WTC11 (cell line): ENCODE data around the gene FOXB2. TPM values are rescaled to one million over a fixed set of nuclear protein-coding genes. Genes with fewer than 3 reads are reported as not detected.

Source experiments
- ATAC-seq: fragments of 200-7000 bp; cut with Tn5 transposase; 2 replicates; pipeline ENCODE4 v1.10.0; 2021; ENCODE audit warnings: mild to moderate bottlenecking, moderate library complexity
- CTCF ChIA-PET: fragments of 300-600 bp; sonication (Branson Sonifier 250); formaldehyde crosslinking; loops from one replicate; lab custom pipeline; 2021; ENCODE audit warnings: antibody characterized with exemption; lab: Charles Lee
- POLR2A ChIA-PET: fragments of 350-600 bp; sonication (Branson Sonifier 250); formaldehyde crosslinking; loops from one replicate; lab custom pipeline; 2021; ENCODE audit warnings: antibody characterized with exemption; lab: Charles Lee
- DNase-seq: peaks from one replicate; pipeline ENCODE4 v3.0.0; 2021; ENCODE audit warnings: low spot score
- H3K27ac Mint-ChIP-seq: 2 replicates; pipeline ENCODE4 v1.8.0; 2021; ENCODE audit warnings: mixed read lengths
- H3K27me3 Mint-ChIP-seq: 2 replicates; pipeline ENCODE4 v1.8.0; 2021; ENCODE audit warnings: low read depth, mild to moderate bottlenecking, moderate library complexity, mixed read lengths
- H3K36me3 Mint-ChIP-seq: 2 replicates; pipeline ENCODE4 v1.8.0; 2021; ENCODE audit warnings: mixed read lengths
- H3K4me1 Mint-ChIP-seq: 2 replicates; pipeline ENCODE4 v1.8.0; 2022; ENCODE audit warnings: mixed read lengths
- H3K4me3 Mint-ChIP-seq: 2 replicates; pipeline ENCODE4 v1.8.0; 2021; ENCODE audit warnings: mild to moderate bottlenecking, moderate library complexity, mixed read lengths
- H3K9me3 Mint-ChIP-seq: 2 replicates; pipeline ENCODE4 v1.8.0; 2021; ENCODE audit warnings: mixed read lengths
- ARID4B ChIP-seq: sonication (generic); formaldehyde crosslinking; IDR thresholded peaks from 2 replicates; pipeline ENCODE4 v1.8.0; 2023; ENCODE audit warnings: missing genetic modification reagents, mild to moderate bottlenecking, borderline replicate concordance
- CBFB ChIP-seq: sonication (generic); formaldehyde crosslinking; IDR thresholded peaks from 2 replicates; pipeline ENCODE4 v1.8.1; 2022; ENCODE audit warnings: mild to moderate bottlenecking, low read depth, missing genetic modification reagents
- CDX4 ChIP-seq: fragments of 250-450 bp; sonication (Bioruptor Pico); IDR thresholded peaks from 2 replicates; pipeline ENCODE4 v1.9.0; 2021; ENCODE audit warnings: moderate library complexity, mild to moderate bottlenecking, inconsistent platforms, borderline replicate concordance
- CREM ChIP-seq: sonication (generic); formaldehyde crosslinking; IDR thresholded peaks from 2 replicates; pipeline ENCODE4 v1.8.1; 2022; ENCODE audit warnings: mild to moderate bottlenecking, missing genetic modification reagents, moderate library complexity
- CTCF ChIP-seq: fragments of 200-600 bp; IDR thresholded peaks from 2 replicates; pipeline ENCODE4 v1.8.0; 2022; ENCODE audit warnings: antibody characterized with exemption
- ETV6 ChIP-seq: sonication (generic); formaldehyde crosslinking; IDR thresholded peaks from 2 replicates; pipeline ENCODE4 v1.8.1; 2022; ENCODE audit warnings: mild to moderate bottlenecking, missing genetic modification reagents
- FOXK1 ChIP-seq: sonication (generic); formaldehyde crosslinking; IDR thresholded peaks from 2 replicates; pipeline ENCODE4 v1.8.0; 2022; ENCODE audit warnings: mild to moderate bottlenecking, moderate library complexity, missing genetic modification reagents
- FOXP1 ChIP-seq: sonication (generic); formaldehyde crosslinking; IDR thresholded peaks from 2 replicates; pipeline ENCODE4 v1.8.0; 2022; ENCODE audit warnings: missing genetic modification reagents, mild to moderate bottlenecking, moderate library complexity, borderline replicate concordance
- HMGA2 ChIP-seq: fragments of 250-450 bp; sonication (Bioruptor Pico); IDR thresholded peaks from 2 replicates; pipeline ENCODE4 v1.4.0; 2021; ENCODE audit warnings: mild to moderate bottlenecking, moderate library complexity
- HMGXB4 ChIP-seq: sonication (generic); formaldehyde crosslinking; IDR thresholded peaks from 2 replicates; pipeline ENCODE4 v1.8.1; 2023; ENCODE audit warnings: mild to moderate bottlenecking, moderate library complexity, missing genetic modification reagents
- JAZF1 ChIP-seq: fragments of 250-450 bp; sonication (Bioruptor Pico); IDR thresholded peaks from 2 replicates; pipeline ENCODE4 v1.9.0; 2021; ENCODE audit warnings: moderate library complexity, mild to moderate bottlenecking, inconsistent platforms
- NR1H2 ChIP-seq: sonication (generic); formaldehyde crosslinking; IDR thresholded peaks from 2 replicates; pipeline ENCODE4 v1.9.0; 2021; ENCODE audit warnings: mild to moderate bottlenecking, moderate library complexity, missing genetic modification reagents
- OVOL2 ChIP-seq: fragments of 250-450 bp; sonication (Bioruptor Pico); IDR thresholded peaks from 2 replicates; pipeline ENCODE4 v1.9.0; 2021; ENCODE audit warnings: mild to moderate bottlenecking, borderline replicate concordance
- SOX15 ChIP-seq: fragments of 250-450 bp; sonication (Bioruptor Pico); IDR thresholded peaks from 2 replicates; pipeline ENCODE4 v1.9.0; 2021; ENCODE audit warnings: mild to moderate bottlenecking
- SP1 ChIP-seq: sonication (generic); formaldehyde crosslinking; conservative IDR thresholded peaks from 2 replicates; pipeline ENCODE4 v1.8.1; 2022; ENCODE audit warnings: missing genetic modification reagents
- TEAD1 ChIP-seq: sonication (generic); formaldehyde crosslinking; IDR thresholded peaks from 2 replicates; pipeline ENCODE4 v1.8.0; 2022; ENCODE audit warnings: mild to moderate bottlenecking, missing genetic modification reagents
- ZNF219 ChIP-seq: sonication (generic); formaldehyde crosslinking; IDR thresholded peaks from 2 replicates; pipeline ENCODE4 v1.8.0; 2023; ENCODE audit warnings: missing genetic modification reagents, mild to moderate bottlenecking, borderline replicate concordance
- ZNF232 ChIP-seq: sonication (generic); formaldehyde crosslinking; IDR thresholded peaks from 2 replicates; pipeline ENCODE4 v1.8.0; 2022; ENCODE audit warnings: mild to moderate bottlenecking, missing genetic modification reagents
- ZNF396 ChIP-seq: fragments of 250-450 bp; sonication (Bioruptor Pico); IDR thresholded peaks from 2 replicates; pipeline ENCODE4 v1.8.0; 2021; ENCODE audit warnings: mild to moderate bottlenecking, moderate library complexity, borderline replicate concordance
- ZNF423 ChIP-seq: fragments of 250-450 bp; sonication (Bioruptor Pico); IDR thresholded peaks from 2 replicates; pipeline ENCODE4 v2.1.2; 2022; ENCODE audit warnings: mild to moderate bottlenecking, moderate library complexity
- ZNF671 ChIP-seq: fragments of 250-450 bp; sonication (Bioruptor Pico); IDR thresholded peaks from 2 replicates; pipeline ENCODE4 v1.8.0; 2021; ENCODE audit warnings: mild to moderate bottlenecking
- total RNA-seq: library from RNA; stranded (reverse); gene quantifications from 3 replicates; pipeline ENCODE4 v1.2.3, GENCODE V29; 2021
- TF ChIP-seq, protein P1 (sequence below): sonication (generic); formaldehyde crosslinking; IDR thresholded peaks from 2 replicates; pipeline ENCODE4 v1.8.0; 2022; ENCODE audit warnings: mild to moderate bottlenecking, missing genetic modification reagents
- TF ChIP-seq, protein P2 (sequence below): fragments of 250-450 bp; sonication (Bioruptor Pico); IDR thresholded peaks from 2 replicates; pipeline ENCODE4 v1.9.0; 2021; ENCODE audit warnings: mild to moderate bottlenecking
- TF ChIP-seq, protein P3 (sequence below): fragments of 250-450 bp; sonication (Bioruptor Pico); conservative IDR thresholded peaks from 2 replicates; pipeline ENCODE4 v1.9.0; 2021; ENCODE audit warnings: mild to moderate bottlenecking

Gene FOXB2
- total RNA-seq, 1 experiment from 2014 or later = 0.22 TPM

GRCh38 chr9:77011973-77012821, 7.3 kb upstream of the FOXB2 start:
- Mint-ChIP-seq H3K4me3 (peak overlapping the region; percentile 74), H3K9me3 (no peaks in the 10 kb centered on the region), H3K27ac (no peak overlapping the region), H3K36me3 (no peaks in the 10 kb centered on the region), H3K27me3 (peaks cover 77% of the 10 kb centered on the region), H3K4me1 (peaks cover 50% of the 10 kb centered on the region)
- ATAC-seq (peak; percentile 43), DNase-seq (peak; percentile 92)
- CTCF ChIA-PET = no interaction called here
- TF ChIP-seq HMGA2 (CRISPR knock-in tag) (no peak), SOX15 (no peak), TEAD1 (0 out of 2 replicates have a peak, but pooled peaks have one; percentile 53), ZNF671 (CRISPR knock-in tag) (no peak), OVOL2 (CRISPR knock-in tag) (no peak), FOXK1 (CRISPR knock-in tag) (no peak), CTCF (peak; percentile 98), ETV6 (CRISPR knock-in tag) (no peak), FOXP1 (CRISPR knock-in tag) (peak; percentile 44; the same call in 1 of the 2 replicates), ARID4B (CRISPR knock-in tag) (no peak), ZNF232 (no peak), ZNF423 (CRISPR knock-in tag) (peak; percentile 41; the same call in 1 of the 2 replicates), CREM (CRISPR knock-in tag) (0 out of 2 replicates have a peak, but pooled peaks have one; percentile 29), CBFB (CRISPR knock-in tag) (no peak), HMGXB4 (CRISPR knock-in tag) (peak; percentile 87), NR1H2 (CRISPR knock-in tag) (no peak), ZNF396 (CRISPR knock-in tag) (no peak), SP1 (0 out of 2 replicates have a peak, but pooled peaks have one; percentile 10), CDX4 (CRISPR knock-in tag) (no peak), ZNF219 (CRISPR knock-in tag) (no peak), JAZF1 (CRISPR knock-in tag) (no peak)
- TF ChIP-seq, protein P1, sequence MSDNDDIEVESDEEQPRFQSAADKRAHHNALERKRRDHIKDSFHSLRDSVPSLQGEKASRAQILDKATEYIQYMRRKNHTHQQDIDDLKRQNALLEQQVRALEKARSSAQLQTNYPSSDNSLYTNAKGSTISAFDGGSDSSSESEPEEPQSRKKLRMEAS = peak; percentile 69; the same call in 1 of the 2 replicates
- TF ChIP-seq, protein P2, sequence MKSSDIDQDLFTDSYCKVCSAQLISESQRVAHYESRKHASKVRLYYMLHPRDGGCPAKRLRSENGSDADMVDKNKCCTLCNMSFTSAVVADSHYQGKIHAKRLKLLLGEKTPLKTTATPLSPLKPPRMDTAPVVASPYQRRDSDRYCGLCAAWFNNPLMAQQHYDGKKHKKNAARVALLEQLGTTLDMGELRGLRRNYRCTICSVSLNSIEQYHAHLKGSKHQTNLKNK = no peak
- TF ChIP-seq, protein P3, sequence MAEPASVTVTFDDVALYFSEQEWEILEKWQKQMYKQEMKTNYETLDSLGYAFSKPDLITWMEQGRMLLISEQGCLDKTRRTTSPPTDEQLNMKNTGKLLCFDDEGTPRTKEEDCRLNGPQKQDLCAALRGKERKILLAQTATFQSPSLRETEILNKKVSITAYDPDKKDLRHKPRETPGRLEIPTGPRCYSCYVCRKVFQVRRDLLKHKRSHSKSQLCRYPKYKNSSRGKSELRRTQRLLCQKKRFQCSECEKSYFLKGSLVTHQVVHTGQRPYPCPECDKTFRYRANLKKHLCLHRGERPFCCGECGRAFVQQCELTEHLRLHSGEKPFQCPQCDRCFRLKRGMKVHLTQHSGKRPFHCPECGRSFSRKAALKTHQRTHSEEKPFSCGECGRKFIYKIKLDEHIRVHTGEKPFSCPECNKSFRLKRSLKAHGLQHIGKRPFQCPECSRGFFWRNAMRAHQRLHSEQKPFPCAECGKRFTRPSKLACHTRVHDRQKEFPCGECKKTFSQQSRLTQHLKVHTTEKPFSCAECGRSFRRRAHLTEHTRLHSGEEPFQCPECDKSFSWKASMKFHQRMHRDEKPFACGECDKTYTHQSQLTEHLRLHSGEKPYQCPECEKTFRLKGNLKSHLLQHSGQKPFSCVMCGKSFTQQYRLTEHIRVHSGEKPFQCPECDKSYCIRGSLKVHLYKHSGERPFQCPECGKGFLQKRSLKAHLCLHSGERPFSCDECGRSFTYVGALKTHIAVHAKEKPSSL (CRISPR knock-in tag) = no peak
- POLR2A ChIA-PET = no interaction called here
